ENCODE results near the gene UPK1B. TPM values are rescaled to one million over a fixed set of nuclear protein-coding genes. Genes with fewer than 3 reads are reported as not detected.

The UPK1B gene
- total and polyA plus RNA-seq, 2 donors (not counting 3 experiments of a cell fraction or from before 2014, with no cell fraction given) = not detected

GRCh38 chr3:119184111-119184510 is 10.7 kb downstream of the UPK1B start:
- no peak for FAIRE-seq
- H3K27ac ChIP-seq (ENCODE audit: insufficient read depth, low read depth, low read length) = no peak overlapping the region

More at GRCh38 chr3:119184111-119184510, 10.7 kb downstream of the UPK1B start:
- no peak overlapping the region for H3K4me3 ChIP-seq (replicated peaks in 1 of 3; ENCODE audit: insufficient read depth in 1 of 3, low read depth in 1 of 3, low read length in 3 of 3)
- no peaks in the 10 kb centered on the region for H3K79me2 ChIP-seq (ENCODE audit: control insufficient read depth, insufficient read depth, low read length)
- no peaks in the 10 kb centered on the region for H3K36me3 ChIP-seq (ENCODE audit: control insufficient read depth in 2 of 2, extremely low read depth in 1 of 2, insufficient read depth in 2 of 2, low read length in 2 of 2)
- H3K4me1 ChIP-seq (ENCODE audit: control insufficient read depth, extremely low read depth, insufficient read depth, low read length) = no peaks in the 10 kb centered on the region
- POLR2A ChIA-PET = no interaction called here
- TF ChIP-seq JUN (IDR thresholded peaks at IDR 0.05; ENCODE audit: borderline replicate concordance, insufficient read depth, insufficient read length, low read depth) = no peak
- no peak for TF ChIP-seq EZH2 (IDR thresholded peaks at IDR 0.05; ENCODE audit: borderline replicate concordance, low read depth, low read length, severe bottlenecking)
- TF ChIP-seq GATA2 (IDR thresholded peaks at IDR 0.05; ENCODE audit: insufficient read depth, insufficient read length, low read depth, low read length) = no peak
- no peak for TF ChIP-seq MAX (IDR thresholded peaks at IDR 0.05; ENCODE audit: insufficient read depth, insufficient read length)
- no peak for TF ChIP-seq MYC (IDR thresholded peaks at IDR 0.05; ENCODE audit: low read depth, low read length)
- TF ChIP-seq POLR2A (IDR thresholded peaks at IDR 0.05; ENCODE audit: low read depth, low read length) = no peak
- TF ChIP-seq POLR2AphosphoS5 (IDR thresholded peaks at IDR 0.05; ENCODE audit: insufficient read depth, low read depth, low read length) = no peak
- TF ChIP-seq FOS (IDR thresholded peaks at IDR 0.05; ENCODE audit: borderline replicate concordance, insufficient read depth, low read length) = no peak
- no peak for TF ChIP-seq CTCF (IDR thresholded peaks at IDR 0.05; ENCODE audit: extremely low read depth in 1 of 2, insufficient read depth in 1 of 2, low read depth in 1 of 2, low read length in 2 of 2)
- H2AFZ ChIP-seq (ENCODE audit: low read depth, low read length) = no peak overlapping the region
- dilution Hi-C loops (cut with MboI; ENCODE audit: extremely low pct_ligation_motif_present, low sequenced_read_pairs) = no loop called here
- no peak for DNase-seq (ENCODE audit: low read depth, low spot score)
- H3K9ac ChIP-seq (replicated peaks; ENCODE audit: extremely low read depth, insufficient read depth, low read length) = no peak overlapping the region
- no peak overlapping the region for H3K4me2 ChIP-seq (ENCODE audit: insufficient read depth, low read length)
- H3K27me3 ChIP-seq (ENCODE audit: control insufficient read depth in 2 of 2, insufficient read depth in 2 of 2, low read length in 2 of 2) = peaks cover 0 to 5% of the 10 kb centered on the region in 2 experiments
- H4K20me1 ChIP-seq (replicated peaks; ENCODE audit: control insufficient read depth, extremely low read depth, insufficient read depth, low read length) = no peaks in the 10 kb centered on the region
- intact Hi-C loops (cut with micrococcal nuclease) = no loop called here
- no peaks in the 10 kb centered on the region for H3K9me3 ChIP-seq (replicated peaks; ENCODE audit: control insufficient read depth, insufficient read depth, low read length)
- no TSS peak for BruUV-seq (replicated peaks)
- CTCF ChIA-PET = no interaction called here
- no peaks in the 10 kb centered on the region for H3K9me1 ChIP-seq (replicated peaks; ENCODE audit: control insufficient read depth, extremely low read depth, insufficient read depth, low read length)
